PC-3 (cell line): Measurements from ENCODE around the gene OR5H6. TPM values are rescaled to one million over a fixed set of nuclear protein-coding genes. Genes with fewer than 3 reads are reported as not detected.
"Not testable (repeated sequence)": the region's sequence is repeated elsewhere in the genome, so short reads cannot be mapped to it uniquely, and the experiment has no call there.

ENCODE experiments used
- ATAC-seq: fragments of 200-7000 bp; cut with Tn5 transposase; 2 replicates; pipeline ENCODE4 v1.9.1; 2020; ENCODE audit warnings: mild to moderate bottlenecking, moderate library complexity
- BruUV-seq: library from RNA; stranded (reverse); fragments of 400-500 nt; replicated peaks from 2 replicates; lab custom pipeline; 2021; lab: Mats Ljungman, UMichigan
- CTCF ChIA-PET: fragments of 300-600 bp; sonication (Branson Sonifier 250); formaldehyde crosslinking; loops from one replicate; lab custom pipeline; 2022; ENCODE audit warnings: antibody characterized with exemption; lab: Charles Lee
- POLR2A ChIA-PET: fragments of 300-600 bp; sonication (Branson Sonifier 250); formaldehyde crosslinking; loops from one replicate; lab custom pipeline; 2022; ENCODE audit warnings: antibody characterized with exemption; ENCODE audit not compliant: unreplicated experiment; lab: Charles Lee
- DNase-seq: peaks from one replicate; pipeline ENCODE4 v3.0.0-alpha.2; 2015
- H2AFZ ChIP-seq: fragments of 300-600 bp; sonication (generic); 2 replicates; pipeline ENCODE4 v1.6.0; 2016; ENCODE audit warnings: antibody characterized with exemption, low read length
- H3F3A ChIP-seq: fragments of 300-600 bp; sonication (generic); one replicate; pipeline ENCODE4 v1.6.0; 2017; ENCODE audit warnings: antibody characterized with exemption, low read length, control low read depth, mild to moderate bottlenecking; ENCODE audit not compliant: unreplicated experiment
- H3K27ac ChIP-seq: fragments of 300-600 bp; sonication (generic); 2 replicates; pipeline ENCODE4 v1.5.1; 2016; ENCODE audit warnings: mild to moderate bottlenecking, low read length
- H3K27me3 ChIP-seq: fragments of 300-600 bp; sonication (generic); 2 replicates; pipeline ENCODE4 v1.6.1; 2016; ENCODE audit warnings: low read length, mixed read lengths
- H3K36me3 ChIP-seq: fragments of 300-600 bp; sonication (generic); 2 replicates; pipeline ENCODE4 v1.6.1; 2016; ENCODE audit warnings: low read depth, mixed run types, low read length, mixed read lengths
- H3K4me1 ChIP-seq: fragments of 300-600 bp; sonication (generic); 2 replicates; pipeline ENCODE4 v1.5.1; 2016; ENCODE audit warnings: low read length; ENCODE audit not compliant: insufficient read depth
- H3K4me2 ChIP-seq: fragments of 300-600 bp; sonication (generic); 2 replicates; pipeline ENCODE4 v1.6.0; 2016; ENCODE audit warnings: low read length
- H3K4me3 ChIP-seq: fragments of 300-600 bp; sonication (generic); 2 replicates; pipeline ENCODE4 v1.5.1; 2016; ENCODE audit warnings: mild to moderate bottlenecking, low read length, mixed read lengths
- H3K79me2 ChIP-seq: fragments of 300-600 bp; sonication (generic); 2 replicates; pipeline ENCODE4 v1.6.1; 2017; ENCODE audit warnings: low read length, mixed read lengths
- H3K9ac ChIP-seq: fragments of 300-600 bp; sonication (generic); 2 replicates; pipeline ENCODE4 v1.6.0; 2016; ENCODE audit warnings: mild to moderate bottlenecking, low read length
- H3K9me2 ChIP-seq: fragments of 300-600 bp; sonication (generic); replicated peaks from 2 replicates; pipeline ENCODE4 v1.6.1; 2016; ENCODE audit warnings: mixed run types, low read length, mixed read lengths
- H3K9me3 ChIP-seq: fragments of 300-600 bp; sonication (generic); 2 replicates; pipeline ENCODE4 v1.6.1; 2016; ENCODE audit warnings: low read length, mixed read lengths
- H4K20me1 ChIP-seq: fragments of 300-600 bp; sonication (generic); 2 replicates; pipeline ENCODE4 v1.6.1; 2016; ENCODE audit warnings: low read length, mixed read lengths
- EZH2 ChIP-seq: fragments of 300-600 bp; sonication (generic); IDR thresholded peaks from one replicate; pipeline ENCODE4 v1.6.1; 2017; ENCODE audit warnings: antibody characterized with exemption, mild to moderate bottlenecking, low read length; ENCODE audit not compliant: unreplicated experiment
- EZH2phosphoT487 ChIP-seq: fragments of 300-600 bp; sonication (generic); IDR thresholded peaks from 2 replicates; pipeline ENCODE4 v1.6.1; 2018; ENCODE audit warnings: mild to moderate bottlenecking, antibody characterized with exemption, low read length, borderline replicate concordance
- intact Hi-C: fragments of 100-400 bp; cut with micrococcal nuclease; formaldehyde crosslinking; loops from 2 replicates; pipeline ENCODE4 v1.9.0; 2023
- total RNA-seq: library from RNA; depleted of rRNA; stranded (reverse); fragments of >200 nt; gene quantifications from 2 replicates; pipeline ENCODE4 v1.2.3, GENCODE V29; 2014
- TF ChIP-seq, protein P1 (sequence below): fragments of 300-600 bp; sonication (generic); conservative IDR thresholded peaks from 2 replicates; pipeline ENCODE4 v1.5.1; 2017; ENCODE audit warnings: antibody characterized with exemption, low read depth, mild to moderate bottlenecking, low read length

The OR5H6 gene
- total RNA-seq, 1 experiment from 2014 or later, result not detected

DNA sequence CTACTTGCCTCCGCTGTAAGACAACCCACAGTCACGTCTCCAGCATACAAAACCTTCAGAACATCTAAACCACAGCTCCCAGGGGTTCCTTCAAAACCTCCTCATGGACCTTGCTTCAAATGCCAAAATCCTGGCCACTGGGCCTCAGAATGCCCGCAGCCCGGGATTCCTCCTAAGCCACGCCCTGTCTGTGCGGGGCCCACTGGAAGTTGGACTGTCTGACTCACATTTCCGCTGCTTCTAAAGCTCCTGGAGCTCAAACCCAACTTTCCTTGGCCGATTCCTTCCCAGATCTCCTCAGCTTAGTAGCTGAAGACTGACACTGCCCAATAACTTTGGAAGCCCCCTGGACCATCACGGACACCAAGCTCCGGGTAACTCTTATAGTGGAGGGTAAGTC, 17.9 kb upstream of the OR5H6 start:
- DNase-seq, result peak; percentile 28
- Histone ChIP-seq H3K9ac (no peak overlapping the region), H3K4me1 (no peaks in the 10 kb centered on the region), H3F3A (no peaks in the 10 kb centered on the region), H3K4me3 (no peak overlapping the region), H3K79me2 (no peaks in the 10 kb centered on the region), H3K9me2 (no peaks in the 10 kb centered on the region), H3K4me2 (no peak overlapping the region), H3K9me3 (no peaks in the 10 kb centered on the region), H3K27me3 (0 out of 2 replicates have a peak, but pooled peaks cover 11% of the 10 kb centered on the region), H3K27ac (no peak overlapping the region), H4K20me1 (no peaks in the 10 kb centered on the region), H3K36me3 (no peaks in the 10 kb centered on the region), H2AFZ (no peak overlapping the region)
- POLR2A ChIA-PET, result no interaction called here
- intact Hi-C loops, result no loop called here
- peak; percentile 42; the same call in 1 of the 2 replicates for ATAC-seq
- TF ChIP-seq EZH2 (no peak), EZH2phosphoT487 (no peak)
- TF ChIP-seq, protein P1, sequence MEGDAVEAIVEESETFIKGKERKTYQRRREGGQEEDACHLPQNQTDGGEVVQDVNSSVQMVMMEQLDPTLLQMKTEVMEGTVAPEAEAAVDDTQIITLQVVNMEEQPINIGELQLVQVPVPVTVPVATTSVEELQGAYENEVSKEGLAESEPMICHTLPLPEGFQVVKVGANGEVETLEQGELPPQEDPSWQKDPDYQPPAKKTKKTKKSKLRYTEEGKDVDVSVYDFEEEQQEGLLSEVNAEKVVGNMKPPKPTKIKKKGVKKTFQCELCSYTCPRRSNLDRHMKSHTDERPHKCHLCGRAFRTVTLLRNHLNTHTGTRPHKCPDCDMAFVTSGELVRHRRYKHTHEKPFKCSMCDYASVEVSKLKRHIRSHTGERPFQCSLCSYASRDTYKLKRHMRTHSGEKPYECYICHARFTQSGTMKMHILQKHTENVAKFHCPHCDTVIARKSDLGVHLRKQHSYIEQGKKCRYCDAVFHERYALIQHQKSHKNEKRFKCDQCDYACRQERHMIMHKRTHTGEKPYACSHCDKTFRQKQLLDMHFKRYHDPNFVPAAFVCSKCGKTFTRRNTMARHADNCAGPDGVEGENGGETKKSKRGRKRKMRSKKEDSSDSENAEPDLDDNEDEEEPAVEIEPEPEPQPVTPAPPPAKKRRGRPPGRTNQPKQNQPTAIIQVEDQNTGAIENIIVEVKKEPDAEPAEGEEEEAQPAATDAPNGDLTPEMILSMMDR, result no peak
- CTCF ChIA-PET, result interaction anchor here (0.5 kb wide), 1 partner anchor 97 kb away, joined by 3 read pairs; no protein-coding TSS in a partner anchor
- BruUV-seq, result no TSS peak

DNA sequence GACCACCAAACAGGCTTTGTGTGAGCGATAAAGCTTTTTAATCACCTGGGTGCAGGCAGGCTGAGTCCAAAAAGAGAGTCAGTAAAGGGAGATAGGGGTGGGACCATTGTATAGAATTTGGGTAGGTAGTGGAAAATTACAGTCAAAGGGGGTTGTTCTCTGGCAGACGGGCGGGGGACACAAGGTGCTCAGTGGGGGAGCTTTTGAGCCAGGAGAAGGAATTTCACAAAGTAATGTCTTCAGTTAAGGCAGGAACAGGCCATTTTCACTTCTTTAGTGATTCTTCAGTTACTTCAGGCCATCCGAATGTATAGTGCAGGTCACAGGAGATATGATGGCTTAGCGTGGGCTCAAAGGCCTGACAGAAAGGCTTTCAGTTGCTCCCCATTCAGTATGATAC, 8.0 kb upstream of the OR5H6 start:
- H3K36me3 ChIP-seq, CTCF ChIA-PET, H3K4me1 ChIP-seq, H3K79me2 ChIP-seq, DNase-seq, BruUV-seq, H4K20me1 ChIP-seq, H2AFZ ChIP-seq, H3K27ac ChIP-seq, intact Hi-C loops, H3K27me3 ChIP-seq, H3F3A ChIP-seq, H3K9me2 ChIP-seq, POLR2A ChIA-PET, H3K9ac ChIP-seq, H3K4me2 ChIP-seq, H3K4me3 ChIP-seq, ATAC-seq, H3K9me3 ChIP-seq: not testable (repeated sequence)

DNA sequence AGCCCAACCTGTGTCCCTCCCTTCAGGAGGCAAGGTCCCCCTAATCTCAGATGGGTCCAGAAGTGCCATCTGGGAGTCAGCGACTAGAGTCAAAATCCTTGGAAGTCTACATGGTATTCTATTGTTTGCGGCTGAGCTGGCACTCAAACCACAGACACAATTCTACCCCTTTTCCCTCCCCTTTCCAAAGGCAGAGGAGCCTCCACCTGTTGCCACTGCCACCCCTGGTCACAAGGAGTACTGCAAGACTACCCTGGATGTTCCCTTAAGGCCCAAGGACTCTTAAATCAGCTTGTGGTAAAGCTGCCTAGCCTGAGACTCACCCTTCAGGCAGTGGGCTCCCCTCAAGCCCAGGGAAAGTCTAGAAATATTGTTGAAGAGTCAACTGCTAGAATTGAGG, 4.3 kb upstream of the OR5H6 start:
- BruUV-seq, result no TSS peak
- H4K20me1 ChIP-seq, result no peaks in the 10 kb centered on the region
- H3K9ac ChIP-seq, result no peak overlapping the region
- no peaks in the 10 kb centered on the region for H3K9me3 ChIP-seq
- H3K9me2 ChIP-seq, result no peaks in the 10 kb centered on the region
- no peaks in the 10 kb centered on the region for H3K79me2 ChIP-seq
- no peak overlapping the region for H3K4me3 ChIP-seq
- no peak overlapping the region for H3K4me2 ChIP-seq
- no peaks in the 10 kb centered on the region for H3F3A ChIP-seq
- ATAC-seq (peak; percentile 37; the same call in 1 of the 2 replicates), DNase-seq (peak; percentile 44)
- H3K36me3 ChIP-seq, result no peaks in the 10 kb centered on the region
- intact Hi-C loops, result no loop called here
- TF ChIP-seq, protein P1, result peak; percentile 52
- TF ChIP-seq EZH2, result no peak
- ChIA-PET POLR2A (no interaction called here), CTCF (no interaction called here)
- H3K27ac ChIP-seq, result no peak overlapping the region
- H3K4me1 ChIP-seq, result no peaks in the 10 kb centered on the region
- H3K27me3 ChIP-seq, result peaks cover 8% of the 10 kb centered on the region; the same call in 1 of the 2 replicates
- H2AFZ ChIP-seq, result no peak overlapping the region
